Stimulated activated CD4-positive, alpha-beta T cell treated with anti-CD3 and anti-CD28 coated beads, Interleukin-2, amount 100 ng/mL, for 4 hours (primary cell): ENCODE measurements around the gene ZNF524.

ENCODE experiments used
- DNase-seq: peaks from one replicate; pipeline ENCODE4 v3.0.0-alpha.2; 2020; ENCODE audit warnings: low read depth

The ZNF524 gene

GRCh38 chr19:55602104-55603001 is 2.3 kb downstream of the ZNF524 start:
- no peak for DNase-seq

DNA sequence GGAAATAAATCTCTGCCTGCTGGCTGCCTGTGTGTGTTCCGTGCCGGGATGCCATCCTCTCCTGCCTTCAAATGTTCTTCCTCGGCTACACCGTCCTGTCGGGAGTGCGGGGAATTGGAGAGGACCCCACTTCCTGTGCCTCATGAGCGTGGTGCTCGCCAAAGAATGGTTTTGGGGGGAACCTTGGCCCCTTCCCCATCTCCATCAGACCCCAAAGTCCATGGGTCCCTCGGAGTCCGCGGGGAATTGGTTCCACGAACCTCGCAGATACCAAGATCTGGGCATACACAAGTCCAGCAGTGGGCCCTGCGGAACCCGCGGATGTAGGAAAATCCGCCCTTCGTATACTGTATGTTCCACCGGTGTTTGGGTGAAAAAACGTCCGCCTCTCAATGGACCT is 3.0 kb downstream of the ZNF524 start:
- no peak for DNase-seq

- no peak for DNase-seq
These were observed 3.6 kb downstream of the ZNF524 start for GRCh38 chr19:55603581-55604292.

GRCh38 chr19:55605207-55605636 is 5.1 kb downstream of the ZNF524 start:
- peak; percentile 99 for DNase-seq

DNA sequence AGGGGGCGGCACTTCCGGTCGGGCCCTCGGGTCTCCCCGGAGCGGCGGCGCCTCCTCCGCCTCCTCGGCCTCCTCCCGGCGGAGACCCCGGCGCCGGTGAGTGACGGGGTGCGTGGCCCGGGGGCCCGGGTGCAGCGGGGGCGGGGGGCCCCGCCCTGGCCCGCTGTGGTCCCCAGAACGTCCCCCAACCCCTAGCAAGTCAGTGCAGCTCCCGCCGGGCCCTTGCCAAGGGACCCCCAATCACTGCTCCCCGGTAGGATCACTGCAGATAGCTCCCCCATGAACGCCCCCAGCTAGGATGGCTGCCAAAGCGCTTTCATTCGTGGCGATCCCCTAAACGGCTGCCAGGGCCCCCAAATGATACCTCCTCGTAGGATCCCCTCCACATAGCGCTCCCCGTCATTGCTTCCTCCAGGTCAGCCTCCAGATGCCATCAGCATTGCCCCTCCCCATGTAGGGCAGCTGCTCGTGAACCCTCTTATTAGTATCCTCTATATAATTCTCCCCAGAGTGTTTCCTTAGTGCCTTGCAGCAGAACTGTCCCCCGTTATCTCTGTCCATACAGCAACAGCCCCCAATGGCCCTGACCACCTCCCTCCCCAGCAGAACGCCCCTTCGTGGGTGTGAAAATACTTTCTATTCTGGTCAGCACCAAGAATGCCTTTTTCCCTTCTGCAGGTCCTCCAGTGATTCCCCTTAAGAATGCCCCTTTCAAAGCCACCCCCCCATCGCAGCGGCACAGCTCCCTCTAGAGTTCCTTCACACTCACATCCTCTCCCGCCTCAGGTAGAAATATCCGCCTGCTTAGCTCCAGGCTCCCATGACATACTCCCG is 5.8 kb downstream of the ZNF524 start, which contains the start of gene ZNF865:
ZNF865 (plus strand) TSS at position 11 of the 834 bp plus-strand sequence. CDS start 7,972 bp downstream, outside the sequence.
- DNase-seq = peak; percentile 56

DNA sequence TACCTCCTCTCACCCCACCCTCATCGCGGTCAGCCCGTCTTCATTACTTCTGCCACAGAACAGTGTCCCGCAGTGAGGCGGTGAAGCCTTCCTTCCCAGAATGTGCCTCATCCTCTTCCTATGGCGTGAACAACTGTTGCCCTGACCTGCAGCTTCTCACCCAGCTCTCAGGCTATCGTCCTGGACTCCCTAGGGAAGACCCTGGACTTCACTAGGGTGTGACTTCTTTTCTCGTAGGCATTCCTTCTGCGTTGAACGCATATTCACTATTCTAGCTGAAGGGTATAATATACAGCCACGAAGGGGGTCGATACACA is 6.3 kb downstream of the ZNF524 start:
- DNase-seq = no peak

- DNase-seq = no peak
These were observed 6.7 kb downstream of the ZNF524 start for GRCh38 chr19:55606817-55607216.

DNA sequence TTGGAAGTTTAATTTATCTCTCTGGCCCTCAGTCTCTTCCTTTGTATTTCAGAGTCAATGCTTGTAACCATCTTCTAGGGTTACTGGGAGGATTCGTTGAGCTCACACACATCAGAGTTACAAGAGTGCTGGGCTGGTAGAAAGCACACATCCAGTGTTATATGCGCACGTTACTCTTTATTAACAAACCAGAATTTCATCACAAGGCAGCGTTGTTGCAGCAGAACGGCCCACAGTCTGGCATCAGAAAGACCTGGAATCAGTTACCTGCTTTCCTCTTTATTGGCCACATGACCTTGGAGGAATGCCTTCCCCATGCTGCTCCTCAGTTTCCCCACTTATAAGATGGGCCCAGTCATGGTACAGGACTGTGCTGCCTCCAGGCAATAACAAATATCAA is 9.2 kb downstream of the ZNF524 start:
- DNase-seq = no peak

GRCh38 chr19:55611300-55611982 is 11.4 kb downstream of the ZNF524 start:
- DNase-seq = no peak

DNA sequence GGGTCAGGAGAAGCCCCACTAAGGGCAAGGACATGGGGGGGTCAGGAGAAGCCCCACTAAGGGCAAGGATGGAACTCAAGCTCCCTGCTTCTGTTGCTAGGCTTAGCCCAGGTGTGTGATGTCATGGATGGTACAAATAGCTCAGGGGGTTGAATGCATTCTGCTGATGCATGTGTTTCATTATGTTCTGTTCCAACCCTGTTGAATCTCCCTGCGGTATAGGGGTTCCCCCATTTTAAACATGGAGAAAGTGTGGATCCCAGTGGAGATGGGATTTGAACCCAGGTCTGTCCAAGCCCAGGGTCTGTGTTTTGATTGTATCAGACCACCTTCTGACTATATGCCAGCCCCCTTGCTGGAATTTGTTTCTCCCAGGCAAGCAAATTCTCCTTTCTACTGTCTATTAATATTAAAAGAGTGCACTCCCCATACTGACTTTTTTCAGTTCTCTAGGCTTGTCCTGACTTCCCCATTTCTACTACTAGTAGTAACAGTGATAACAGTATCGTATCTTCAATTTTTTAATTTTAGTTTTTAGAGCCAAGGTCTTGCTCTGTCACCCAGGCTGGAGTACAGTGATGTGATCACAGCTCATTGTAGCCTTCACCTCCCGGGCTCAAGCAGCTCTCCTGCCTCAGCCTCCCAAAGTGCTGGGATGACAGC is 12.0 kb downstream of the ZNF524 start:
- DNase-seq = no peak

GRCh38 chr19:55613396-55613795 is 13.3 kb downstream of the ZNF524 start:
- DNase-seq = no peak

DNA sequence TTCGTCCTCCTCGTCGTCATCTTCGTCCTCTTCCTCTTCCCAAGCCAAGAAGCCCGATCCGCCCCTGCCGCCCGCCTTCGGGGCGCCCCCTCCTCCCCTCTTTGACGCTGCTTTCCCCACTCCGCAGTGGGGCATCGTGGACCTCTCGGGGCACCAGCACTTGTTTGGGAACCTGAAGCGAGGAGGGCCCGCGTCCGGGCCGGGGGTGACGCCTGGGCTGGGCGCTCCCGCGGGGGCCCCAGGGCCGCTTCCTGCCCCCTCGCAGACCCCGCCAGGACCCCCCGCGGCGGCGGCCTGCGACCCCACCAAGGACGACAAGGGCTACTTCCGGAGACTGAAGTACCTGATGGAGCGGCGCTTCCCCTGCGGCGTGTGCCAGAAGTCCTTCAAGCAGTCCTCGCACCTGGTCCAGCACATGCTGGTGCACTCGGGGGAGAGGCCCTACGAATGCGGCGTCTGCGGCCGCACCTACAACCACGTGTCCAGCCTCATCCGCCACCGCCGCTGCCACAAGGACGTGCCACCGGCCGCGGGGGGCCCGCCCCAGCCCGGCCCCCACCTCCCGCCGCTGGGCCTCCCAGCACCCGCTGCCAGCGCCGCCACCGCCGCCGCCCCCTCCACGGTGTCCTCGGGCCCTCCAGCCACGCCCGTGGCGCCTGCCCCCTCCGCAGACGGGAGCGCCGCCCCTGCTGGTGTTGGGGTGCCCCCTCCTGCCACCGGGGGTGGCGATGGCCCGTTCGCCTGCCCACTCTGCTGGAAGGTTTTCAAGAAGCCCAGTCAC is 14.0 kb downstream of the ZNF524 start:
- no peak for DNase-seq

GRCh38 chr19:55614711-55615542 is 14.8 kb downstream of the ZNF524 start:
- DNase-seq = no peak

DNA sequence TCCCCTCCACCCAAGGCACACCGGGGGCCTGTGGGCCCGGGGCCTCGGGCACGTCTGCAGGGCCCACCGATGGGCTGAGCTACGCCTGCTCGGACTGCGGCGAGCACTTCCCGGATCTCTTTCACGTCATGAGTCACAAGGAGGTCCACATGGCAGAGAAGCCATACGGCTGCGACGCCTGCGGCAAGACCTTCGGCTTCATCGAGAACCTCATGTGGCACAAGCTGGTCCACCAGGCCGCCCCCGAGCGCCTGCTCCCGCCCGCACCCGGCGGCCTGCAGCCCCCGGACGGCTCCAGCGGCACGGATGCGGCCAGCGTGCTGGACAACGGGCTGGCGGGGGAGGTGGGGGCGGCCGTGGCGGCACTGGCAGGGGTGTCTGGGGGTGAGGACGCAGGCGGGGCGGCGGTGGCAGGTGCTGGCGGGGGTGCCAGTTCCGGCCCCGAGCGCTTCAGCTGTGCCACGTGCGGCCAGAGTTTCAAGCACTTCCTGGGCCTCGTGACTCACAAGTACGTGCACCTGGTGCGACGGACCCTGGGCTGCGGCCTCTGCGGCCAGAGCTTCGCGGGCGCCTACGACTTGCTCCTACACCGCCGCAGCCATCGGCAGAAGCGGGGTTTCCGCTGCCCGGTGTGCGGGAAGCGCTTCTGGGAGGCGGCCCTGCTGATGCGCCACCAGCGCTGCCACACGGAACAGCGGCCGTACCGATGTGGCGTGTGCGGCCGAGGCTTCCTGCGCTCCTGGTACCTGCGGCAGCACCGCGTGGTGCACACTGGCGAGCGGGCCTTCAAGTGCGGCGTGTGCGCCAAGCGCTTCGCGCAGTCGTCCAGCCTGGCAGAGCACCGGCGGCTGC is 15.7 kb downstream of the ZNF524 start:
- no peak for DNase-seq

DNA sequence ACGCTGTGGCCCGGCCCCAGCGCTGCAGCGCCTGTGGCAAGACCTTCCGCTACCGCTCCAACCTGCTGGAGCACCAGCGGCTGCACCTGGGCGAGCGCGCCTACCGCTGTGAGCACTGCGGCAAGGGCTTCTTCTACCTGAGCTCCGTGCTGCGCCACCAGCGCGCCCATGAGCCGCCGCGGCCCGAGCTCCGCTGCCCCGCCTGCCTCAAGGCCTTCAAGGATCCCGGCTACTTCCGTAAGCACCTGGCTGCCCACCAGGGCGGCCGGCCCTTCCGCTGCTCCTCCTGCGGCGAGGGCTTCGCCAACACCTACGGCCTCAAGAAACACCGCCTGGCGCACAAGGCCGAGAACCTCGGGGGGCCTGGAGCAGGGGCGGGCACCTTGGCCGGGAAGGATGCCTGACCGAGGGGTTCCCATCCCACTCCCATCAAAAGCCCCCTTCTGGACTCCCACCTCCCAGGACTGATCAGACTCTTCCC is 16.3 kb downstream of the ZNF524 start:
- DNase-seq = no peak

DNA sequence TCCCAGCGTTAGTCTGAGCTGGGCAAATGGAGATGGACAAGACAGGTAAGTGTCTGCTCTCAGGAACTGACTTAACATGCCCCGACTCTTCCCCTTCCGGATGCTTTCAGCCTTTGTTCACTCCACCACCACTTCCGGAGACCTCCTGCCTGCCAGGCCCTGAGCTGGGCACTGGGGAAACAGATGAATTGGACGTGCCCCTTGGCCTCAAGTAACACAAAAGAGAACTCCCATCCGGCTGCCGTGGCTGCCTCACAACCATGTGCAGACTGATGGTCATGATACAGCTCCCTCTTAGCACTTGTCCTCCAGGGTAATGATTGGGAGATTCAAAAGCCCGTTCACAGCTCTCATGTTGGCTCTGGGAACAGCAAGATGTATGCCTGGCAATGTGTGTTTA is 17.3 kb downstream of the ZNF524 start:
- DNase-seq = no peak

DNA sequence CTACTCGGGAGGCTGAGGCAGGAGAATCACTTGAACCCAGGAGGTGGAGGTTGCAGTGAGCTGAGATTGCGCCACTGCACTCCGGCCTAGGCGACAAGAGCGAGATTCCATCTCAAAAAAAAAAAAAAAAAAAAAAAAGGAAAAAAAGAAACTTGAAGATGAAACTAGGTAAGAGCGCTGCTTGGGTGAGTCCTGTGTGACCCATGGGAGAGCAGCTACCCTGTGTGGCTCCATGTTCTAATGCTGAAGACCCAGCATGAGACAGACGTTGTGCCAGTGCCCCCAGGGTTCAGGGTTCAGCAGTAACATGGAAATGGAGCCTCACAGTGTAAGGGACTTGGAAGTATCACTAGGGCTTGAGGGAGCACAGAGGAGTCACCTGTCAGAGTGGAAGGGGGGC is 18.3 kb downstream of the ZNF524 start:
- DNase-seq = no peak

GRCh38 chr19:55619286-55619685 is 19.2 kb downstream of the ZNF524 start:
- no peak for DNase-seq
